GM23248 (cell line): ENCODE data around the gene ARHGAP24. TPM values are rescaled to one million over a fixed set of nuclear protein-coding genes. Genes with fewer than 3 reads are reported as not detected.

Source experiments
- DNase-seq: peaks from one replicate; pipeline ENCODE4 v3.0.0-alpha.2; 2015
- H2AFZ ChIP-seq: fragments of 200-600 bp; sonication (generic); 2 replicates; pipeline ENCODE4 v1.6.1; 2016; ENCODE audit warnings: antibody characterized with exemption
- H3F3A ChIP-seq: fragments of 200-600 bp; sonication (generic); 2 replicates; pipeline ENCODE4 v1.6.1; 2016; ENCODE audit warnings: mild to moderate bottlenecking, antibody characterized with exemption, mixed run types; ENCODE audit not compliant: insufficient read depth
- H3K27ac ChIP-seq: fragments of 200-600 bp; sonication (generic); 2 replicates; pipeline ENCODE4 v1.5.1; 2016; ENCODE audit warnings: mild to moderate bottlenecking
- H3K27me3 ChIP-seq: fragments of 200-600 bp; sonication (generic); replicated peaks from 2 replicates; pipeline ENCODE4 v1.6.1; 2016; ENCODE audit warnings: mild to moderate bottlenecking; ENCODE audit not compliant: insufficient read depth
- H3K36me3 ChIP-seq: fragments of 200-600 bp; sonication (generic); 2 replicates; pipeline ENCODE4 v1.6.1; 2016; ENCODE audit warnings: low read depth, mild to moderate bottlenecking
- H3K4me1 ChIP-seq: fragments of 200-600 bp; sonication (generic); 2 replicates; pipeline ENCODE4 v1.6.1; 2016; ENCODE audit warnings: mild to moderate bottlenecking; ENCODE audit not compliant: insufficient read depth
- H3K4me2 ChIP-seq: fragments of 200-600 bp; sonication (generic); one replicate; pipeline ENCODE4 v1.6.1; 2016; ENCODE audit warnings: mild to moderate bottlenecking; ENCODE audit not compliant: unreplicated experiment
- H3K4me3 ChIP-seq: fragments of 200-600 bp; sonication (generic); 2 replicates; pipeline ENCODE4 v1.5.1; 2016; ENCODE audit warnings: mild to moderate bottlenecking
- H3K79me2 ChIP-seq: fragments of 200-600 bp; sonication (generic); 2 replicates; pipeline ENCODE4 v1.6.1; 2016; ENCODE audit warnings: mild to moderate bottlenecking; ENCODE audit not compliant: insufficient read depth
- H3K9ac ChIP-seq: fragments of 200-600 bp; sonication (generic); 2 replicates; pipeline ENCODE4 v1.6.1; 2016; ENCODE audit warnings: mild to moderate bottlenecking
- H3K9me2 ChIP-seq: fragments of 200-600 bp; sonication (generic); 2 replicates; pipeline ENCODE4 v1.6.1; 2016; ENCODE audit warnings: mixed run types, mild to moderate bottlenecking, moderate library complexity; ENCODE audit not compliant: insufficient read depth
- H3K9me3 ChIP-seq: fragments of 200-600 bp; sonication (generic); one replicate; pipeline ENCODE4 v1.6.1; 2017; ENCODE audit warnings: low read depth
- H4K20me1 ChIP-seq: fragments of 200-600 bp; sonication (generic); 2 replicates; pipeline ENCODE4 v1.6.0; 2016; ENCODE audit not compliant: insufficient read depth
- EZH2 ChIP-seq: fragments of 200-600 bp; sonication (generic); IDR thresholded peaks from 2 replicates; pipeline ENCODE4 v1.6.1; 2018; ENCODE audit warnings: antibody characterized with exemption, mild to moderate bottlenecking; ENCODE audit not compliant: insufficient read depth, poor library complexity, severe bottlenecking
- EZH2phosphoT487 ChIP-seq: fragments of 200-600 bp; sonication (generic); IDR thresholded peaks from 2 replicates; pipeline ENCODE4 v1.6.1; 2018; ENCODE audit warnings: antibody characterized with exemption, moderate library complexity, mild to moderate bottlenecking, low read depth; ENCODE audit not compliant: insufficient read depth
- WGBS, 2 experiments: methylation state at CpG; one replicate each; pipeline ENCODE4 v1.1.6; 2015 to 2017; ENCODE audit warnings: low lambda C conversion rate in 2 of 2, low coverage in 1 of 2; ENCODE audit errors: missing lambda C conversion rate in 2 of 2; 5-methylcytosine and 5-hydroxymethylcytosine counted together
- in situ Hi-C: fragments of 300-500 bp; cut with MboI; formaldehyde crosslinking; loops from 2 replicates; pipeline ENCODE4 v1.15.0; 2020
- polyA plus RNA-seq: library from polyadenylated mRNA; unstranded; fragments of >200 nt; fragmentation: Nextera tagmentation; extraction: Ambion mirVana; gene quantifications from 2 replicates; pipeline ENCODE4 v1.2.1, GENCODE V29; 2016
- total RNA-seq: library from RNA; depleted of rRNA; stranded (reverse); fragments of >200 nt; shearing (Covaris generic); gene quantifications from 2 replicates; pipeline ENCODE4 v1.2.3, GENCODE V29; 2014

The ARHGAP24 gene
- total and polyA plus RNA-seq, 2 experiments from 2014 or later: 24.1 to 31.6 TPM

- Histone ChIP-seq H3K27ac (peak overlapping the region; percentile 49; the same call in 1 of the 2 replicates), H3K9ac (no peak overlapping the region), H3K27me3 (no peaks in the 10 kb centered on the region), H3F3A (peaks cover 27% of the 10 kb centered on the region), H3K9me2 (no peaks in the 10 kb centered on the region), H3K4me1 (peaks cover 30% of the 10 kb centered on the region), H2AFZ (no peak overlapping the region), H3K4me2 (no peak overlapping the region), H3K4me3 (no peak overlapping the region), H3K9me3 (no peaks in the 10 kb centered on the region), H3K79me2 (peaks cover 88% of the 10 kb centered on the region), H4K20me1 (no peaks in the 10 kb centered on the region), H3K36me3 (0 out of 2 replicates have a peak, but pooled peaks cover 6% of the 10 kb centered on the region)
- in situ Hi-C loops: no loop called here
- no peak for DNase-seq
- WGBS, 2 experiments: 86 to 89% methylated on average over 5 of the region's 5 CpGs
- TF ChIP-seq EZH2 (no peak), EZH2phosphoT487 (no peak)
Observed at GRCh38 chr4:85861064-85861765, 386.3 kb downstream of the ARHGAP24 start.

- no peak overlapping the region for H3K4me3 ChIP-seq
- no peaks in the 10 kb centered on the region for H3K36me3 ChIP-seq
- peaks cover 47% of the 10 kb centered on the region for H3K4me1 ChIP-seq
- no peaks in the 10 kb centered on the region for H4K20me1 ChIP-seq
- no peaks in the 10 kb centered on the region for H3K9me3 ChIP-seq
- in situ Hi-C loops: no loop called here
- no peak for TF ChIP-seq EZH2
- TF ChIP-seq EZH2phosphoT487: no peak
- H3K79me2 ChIP-seq: peaks cover 83% of the 10 kb centered on the region
- H3K4me2 ChIP-seq: no peak overlapping the region
- no peaks in the 10 kb centered on the region for H3K27me3 ChIP-seq
- H2AFZ ChIP-seq: no peak overlapping the region
- no peak for DNase-seq
- 90% methylated on average over 4 of the region's 4 CpGs for WGBS, 2 experiments
- H3K27ac ChIP-seq: no peak overlapping the region
- H3K9me2 ChIP-seq: no peaks in the 10 kb centered on the region
- no peak overlapping the region for H3K9ac ChIP-seq
- peaks cover 40% of the 10 kb centered on the region for H3F3A ChIP-seq
Observed at GRCh38 chr4:85862896-85863295, 387.9 kb downstream of the ARHGAP24 start.

GRCh38 chr4:85864259-85865205 is 389.6 kb downstream of the ARHGAP24 start:
- no peak overlapping the region for H3K4me3 ChIP-seq
- WGBS, 2 experiments: 68 to 71% methylated on average over 5 of the region's 5 CpGs
- H3K4me2 ChIP-seq: no peak overlapping the region
- in situ Hi-C loops: no loop called here
- H3K79me2 ChIP-seq: peaks cover 83% of the 10 kb centered on the region
- H4K20me1 ChIP-seq: no peaks in the 10 kb centered on the region
- no peak for TF ChIP-seq EZH2
- TF ChIP-seq EZH2phosphoT487: no peak
- no peak overlapping the region for H2AFZ ChIP-seq
- no peak overlapping the region for H3K9ac ChIP-seq
- no peaks in the 10 kb centered on the region for H3K9me3 ChIP-seq
- no peaks in the 10 kb centered on the region for H3K9me2 ChIP-seq
- DNase-seq: no peak
- no peak overlapping the region for H3K27ac ChIP-seq
- no peaks in the 10 kb centered on the region for H3K36me3 ChIP-seq
- H3K4me1 ChIP-seq: peaks cover 50% of the 10 kb centered on the region
- H3F3A ChIP-seq: peaks cover 42% of the 10 kb centered on the region
- no peaks in the 10 kb centered on the region for H3K27me3 ChIP-seq

GRCh38 chr4:85865256-85865655 is 390.3 kb downstream of the ARHGAP24 start:
- no peaks in the 10 kb centered on the region for H3K9me3 ChIP-seq
- H3K27me3 ChIP-seq: no peaks in the 10 kb centered on the region
- peaks cover 38% of the 10 kb centered on the region for H3F3A ChIP-seq
- H3K79me2 ChIP-seq: peaks cover 86% of the 10 kb centered on the region
- no peaks in the 10 kb centered on the region for H3K9me2 ChIP-seq
- no peak for DNase-seq
- no peak overlapping the region for H3K4me3 ChIP-seq
- TF ChIP-seq EZH2phosphoT487 (no peak), EZH2 (no peak)
- H3K4me1 ChIP-seq: peaks cover 43% of the 10 kb centered on the region
- H3K4me2 ChIP-seq: no peak overlapping the region
- in situ Hi-C loops: no loop called here
- no peaks in the 10 kb centered on the region for H3K36me3 ChIP-seq
- no peak overlapping the region for H3K9ac ChIP-seq
- H3K27ac ChIP-seq: no peak overlapping the region
- H2AFZ ChIP-seq: no peak overlapping the region
- no peaks in the 10 kb centered on the region for H4K20me1 ChIP-seq
